GM21515 (cell line): Measurements from ENCODE around the gene ZNF326.
A peak's percentile ranks its signal among the peaks of the same experiment; 100 is the strongest.
"Not testable (repeated sequence)": the region's sequence is repeated elsewhere in the genome, so short reads cannot be mapped to it uniquely, and the experiment has no call there.

Source experiments
- ATAC-seq: cut with Tn5 transposase; IDR thresholded peaks from one replicate; pipeline ENCODE4 v1.9.1; 2021; ENCODE audit not compliant: unreplicated experiment

Gene ZNF326

DNA sequence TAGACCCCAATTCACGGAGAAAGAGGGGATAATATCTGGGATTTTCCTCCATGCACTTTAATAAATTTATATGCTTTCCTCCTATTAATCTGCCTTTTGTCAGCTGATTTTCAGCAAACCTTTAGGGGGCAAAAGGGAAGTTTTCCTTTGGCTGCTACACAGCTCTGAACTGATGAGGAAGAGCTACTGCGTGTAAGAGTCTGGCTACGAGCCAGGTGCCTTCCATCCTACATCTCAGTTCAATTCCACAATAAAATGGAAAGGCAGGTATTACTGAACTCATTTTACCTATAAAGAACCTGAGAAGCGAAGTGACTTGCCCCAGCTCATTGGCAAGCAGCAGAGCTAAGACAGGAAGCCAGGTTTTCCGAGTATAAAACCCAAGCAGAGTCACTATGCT, 28.3 kb upstream of the ZNF326 start:
- ATAC-seq = no peak

GRCh38 chr1:89971600-89971999, 23.3 kb upstream of the ZNF326 start:
- no peak for ATAC-seq

- no peak for ATAC-seq
Measured at GRCh38 chr1:89972024-89972423, 22.9 kb upstream of the ZNF326 start.

DNA sequence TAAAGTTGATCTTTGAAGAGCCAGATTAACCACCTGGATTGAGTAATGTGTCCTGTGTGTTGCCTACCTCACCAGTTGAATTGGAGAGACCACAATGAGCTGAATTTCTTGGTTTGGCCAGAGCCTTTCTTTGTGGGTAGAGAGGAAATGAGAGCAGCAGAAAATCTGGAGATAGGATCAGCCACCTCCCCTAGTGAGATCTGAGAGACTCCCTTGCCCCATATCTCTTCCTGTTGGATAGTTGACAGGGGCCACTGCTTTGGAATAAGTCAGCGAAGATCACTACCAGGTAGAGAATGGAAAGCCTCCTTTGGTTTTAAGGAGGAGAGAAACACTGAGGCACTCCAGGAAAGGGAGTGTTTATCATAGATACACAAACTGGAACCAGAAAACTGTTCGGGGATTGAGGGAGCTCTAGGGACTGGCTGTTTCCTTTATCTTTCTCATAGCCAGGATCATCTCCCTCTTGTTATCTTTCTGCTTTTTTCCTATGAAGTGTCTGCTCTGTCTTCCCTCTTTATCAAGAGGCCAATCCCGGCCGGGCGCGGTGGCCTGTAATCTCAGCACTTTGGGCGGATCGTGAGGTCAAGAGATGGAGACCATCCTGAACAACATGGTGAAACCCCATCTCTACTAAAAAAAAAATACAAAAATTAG, 21.3 kb upstream of the ZNF326 start:
- no peak for ATAC-seq

- no peak for ATAC-seq
Measured at GRCh38 chr1:89974256-89974655, 20.7 kb upstream of the ZNF326 start.

- ATAC-seq = no peak
Measured at GRCh38 chr1:89974696-89975470, 20.0 kb upstream of the ZNF326 start.

DNA sequence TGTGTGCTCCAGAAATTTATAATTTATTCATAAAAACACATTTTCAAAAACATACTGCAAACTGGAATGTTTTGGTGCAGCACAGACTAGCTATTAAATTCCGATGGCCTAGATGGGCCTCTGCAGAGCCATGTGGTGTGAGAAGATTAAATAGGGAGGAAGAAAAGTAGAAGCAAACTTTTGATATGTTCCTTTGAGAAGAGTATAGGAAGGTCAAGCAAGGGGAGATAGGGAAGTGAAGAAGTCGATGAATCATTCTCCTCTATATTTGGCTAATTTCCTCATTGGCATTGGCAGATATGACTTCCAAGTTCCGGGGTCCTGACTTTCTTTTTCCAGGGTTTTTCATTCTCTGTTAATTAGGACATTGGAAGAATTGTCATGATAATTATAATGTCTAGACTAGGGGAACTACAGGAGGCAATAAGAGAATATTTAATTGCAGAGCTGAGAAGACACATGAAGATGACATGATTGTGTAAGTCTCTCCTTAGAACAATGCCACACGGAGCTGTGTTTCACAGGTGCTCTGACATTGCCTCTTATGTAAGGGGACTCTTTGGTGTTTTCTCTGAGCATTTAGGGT, 19.3 kb upstream of the ZNF326 start:
- no peak for ATAC-seq

DNA sequence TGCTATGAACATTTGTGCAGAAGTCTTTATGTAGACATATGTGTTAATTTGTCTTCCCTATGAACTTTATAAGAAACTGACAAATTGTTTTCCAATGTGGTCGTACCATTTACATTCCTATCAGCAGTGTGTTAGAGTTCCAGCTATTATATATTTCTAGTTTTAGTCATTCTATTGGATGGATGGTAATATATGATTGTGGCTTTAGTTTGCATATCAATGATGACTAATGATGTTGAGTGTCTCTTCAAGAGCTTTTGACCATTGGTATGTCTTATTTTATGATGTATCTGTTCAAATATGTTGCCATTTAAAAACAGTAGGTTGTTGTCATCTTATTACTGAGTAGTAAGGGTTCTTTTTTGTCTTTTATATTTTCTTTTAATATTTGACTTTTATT, 16.2 kb upstream of the ZNF326 start:
- no peak for ATAC-seq

GRCh38 chr1:89980605-89981004, 14.3 kb upstream of the ZNF326 start:
- no peak for ATAC-seq

- not testable (repeated sequence) for ATAC-seq
Measured at GRCh38 chr1:89982846-89983245, 12.1 kb upstream of the ZNF326 start.

DNA sequence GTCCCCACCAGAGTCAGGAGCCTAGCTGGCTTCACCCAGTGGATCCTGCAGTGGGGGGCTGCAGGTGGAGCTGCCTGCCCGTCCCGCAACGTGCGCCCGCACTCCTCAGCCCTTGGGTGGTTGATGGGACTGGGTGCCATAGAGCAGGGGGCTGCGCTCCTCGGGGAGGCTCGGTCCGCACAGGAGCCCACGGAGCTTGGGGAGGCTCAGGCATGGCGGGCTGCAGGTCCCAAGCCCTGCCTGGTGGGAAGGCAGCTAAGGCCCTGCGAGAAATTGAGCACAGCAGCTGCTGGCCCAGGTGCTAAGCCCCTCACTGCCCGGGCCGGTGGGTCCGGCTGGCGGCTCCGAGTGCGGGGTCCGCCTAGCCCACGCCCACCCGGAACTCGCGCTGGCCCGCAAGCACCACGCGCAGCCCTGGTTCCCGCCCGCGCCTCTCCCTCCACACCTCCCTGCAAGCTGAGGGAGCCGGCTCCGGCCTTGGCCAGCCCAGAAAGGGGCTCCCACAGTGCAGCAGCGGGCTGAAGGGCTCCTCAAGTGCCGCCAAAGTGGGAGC, 10.3 kb upstream of the ZNF326 start:
- not testable (repeated sequence) for ATAC-seq

DNA sequence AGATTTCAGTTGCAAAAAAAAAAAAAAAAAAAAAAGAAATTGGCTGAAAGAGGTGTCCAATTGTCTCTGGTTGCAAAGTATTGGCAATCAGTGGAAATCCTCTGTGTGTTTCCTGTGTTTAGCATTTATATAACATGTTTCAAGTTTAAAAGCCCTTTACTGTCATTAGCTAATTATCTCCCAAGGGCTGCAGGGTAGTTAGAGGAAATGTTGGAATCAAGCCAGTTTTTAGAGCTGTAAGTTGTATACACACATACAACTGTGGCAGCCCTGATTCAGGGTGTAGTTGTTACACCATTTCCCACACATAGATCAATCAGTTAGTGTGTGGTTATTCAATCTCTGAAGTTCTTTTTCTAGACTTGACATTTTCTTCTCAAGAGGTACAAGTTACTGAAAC, 8.9 kb upstream of the ZNF326 start:
- ATAC-seq = no peak

- ATAC-seq = peak; percentile 85
Measured at GRCh38 chr1:89987159-89987819, 7.6 kb upstream of the ZNF326 start.

- no peak for ATAC-seq
Measured at GRCh38 chr1:89989099-89989498, 5.8 kb upstream of the ZNF326 start.

DNA sequence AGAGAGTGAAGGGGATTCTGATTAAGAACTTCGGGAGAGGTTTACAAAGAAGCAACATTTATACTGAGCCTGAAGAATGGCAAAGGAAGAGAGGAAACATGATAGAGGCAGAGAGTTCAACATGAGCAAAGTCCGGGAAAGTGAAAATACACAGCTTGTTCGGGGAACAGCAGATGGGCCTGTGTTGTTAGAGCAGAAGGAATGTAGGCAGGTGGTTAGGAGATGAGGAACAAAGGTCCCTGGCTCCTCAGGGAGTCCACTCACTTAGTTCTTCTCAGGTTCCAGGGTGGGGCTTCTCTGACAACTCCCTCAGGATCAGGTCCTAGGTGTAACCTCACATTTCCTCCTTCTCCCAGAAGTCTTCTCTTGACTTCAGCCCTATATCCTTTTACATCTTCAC, 5.1 kb upstream of the ZNF326 start:
- no peak for ATAC-seq

DNA sequence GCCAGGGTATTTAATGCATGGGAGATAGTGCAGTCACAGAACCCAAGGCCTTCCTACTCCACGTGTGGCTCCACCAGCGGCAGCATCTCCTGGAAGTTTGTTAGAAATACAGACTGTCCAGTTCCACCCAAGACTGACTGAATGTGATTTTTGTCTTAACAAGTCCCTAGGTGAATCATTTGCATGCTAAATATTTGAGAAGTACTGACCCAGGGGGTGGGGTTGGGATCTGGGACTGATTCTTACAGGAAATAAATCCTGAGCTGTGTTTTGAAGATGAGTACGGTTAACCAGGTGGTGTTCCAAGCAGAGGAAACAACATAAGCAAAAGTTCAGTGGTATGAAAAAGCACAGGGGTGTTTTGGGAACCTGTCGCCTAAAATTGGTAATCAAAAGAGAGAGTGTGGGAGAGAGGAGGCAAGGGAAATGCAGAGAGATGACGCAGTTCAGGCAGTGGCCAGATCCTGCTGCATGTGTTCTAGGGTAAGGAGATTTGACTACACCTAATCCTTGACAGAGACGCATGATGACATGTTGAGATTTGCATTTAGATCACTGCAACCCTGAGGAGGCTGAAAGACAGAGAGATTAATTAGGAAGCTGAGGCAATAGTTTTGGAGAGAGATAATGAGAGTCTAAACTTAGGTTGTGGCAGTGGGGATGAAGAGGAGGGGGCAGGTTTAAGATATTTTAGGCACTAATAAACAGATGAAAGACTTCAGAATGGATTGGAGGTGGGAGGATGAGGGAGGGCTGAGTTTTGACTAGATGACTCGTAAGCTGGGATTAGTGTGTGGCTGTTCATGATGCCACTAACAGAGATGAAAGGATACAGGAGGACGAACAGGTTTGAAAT, 3.7 kb upstream of the ZNF326 start:
- no peak for ATAC-seq

- no peak for ATAC-seq
Measured at GRCh38 chr1:89993541-89993940, 1.4 kb upstream of the ZNF326 start.

DNA sequence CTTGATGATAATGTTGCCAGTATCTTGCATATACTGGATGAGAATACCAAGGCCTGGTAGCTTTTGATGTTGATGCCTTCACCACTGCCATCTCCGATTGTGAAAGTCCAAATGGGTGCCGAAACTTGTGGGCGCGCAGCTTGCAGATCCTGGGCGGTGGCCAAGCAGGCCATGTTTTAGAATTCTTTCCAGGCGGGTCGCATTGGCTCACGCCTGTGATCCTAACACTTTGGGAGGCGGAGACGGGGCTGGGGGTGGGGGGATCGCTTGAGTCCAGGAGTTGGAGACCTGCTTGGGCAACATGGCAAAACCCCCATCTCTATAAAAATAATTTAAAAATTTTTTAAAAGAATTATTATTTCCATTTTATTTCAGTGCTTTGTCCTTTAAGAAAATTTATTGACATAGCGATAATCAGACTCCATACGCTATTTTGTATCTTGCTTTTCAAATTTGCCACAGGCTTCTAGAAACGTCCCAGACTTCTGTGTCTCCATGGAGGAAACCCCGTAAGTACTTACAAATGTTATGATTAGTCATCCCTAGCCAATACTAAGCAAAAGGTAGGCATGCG, 592 bp upstream of the ZNF326 start:
- no peak for ATAC-seq

- ATAC-seq = no peak
Measured at GRCh38 chr1:89995598-89996449, 914 bp downstream of the ZNF326 start.
